HG03159 (cell line): ENCODE data around the gene C5orf22.
"Not testable (repeated sequence)": the region's sequence is repeated elsewhere in the genome, so short reads cannot be mapped to it uniquely, and the experiment has no call there.

Experiments
- ATAC-seq: cut with Tn5 transposase; IDR thresholded peaks from one replicate; pipeline ENCODE4 v1.9.1; 2021; ENCODE audit warnings: mild to moderate bottlenecking, moderate library complexity; ENCODE audit not compliant: unreplicated experiment

Gene C5orf22

GRCh38 chr5:31551878-31552277 lies 19.8 kb downstream of the C5orf22 start:
- no peak for ATAC-seq

- ATAC-seq, result no peak
Observed at GRCh38 chr5:31553863-31554262, 21.8 kb downstream of the C5orf22 start.

- ATAC-seq, result no peak
Observed at GRCh38 chr5:31554552-31554951, 22.5 kb downstream of the C5orf22 start.

GRCh38 chr5:31556461-31556860 lies 24.4 kb downstream of the C5orf22 start:
- ATAC-seq, result no peak

GRCh38 chr5:31559942-31560341 lies 27.8 kb downstream of the C5orf22 start:
- ATAC-seq, result no peak

- no peak for ATAC-seq
Observed at GRCh38 chr5:31561946-31562345, 29.8 kb downstream of the C5orf22 start.

GRCh38 chr5:31563216-31563615 lies 31.1 kb downstream of the C5orf22 start:
- no peak for ATAC-seq

GRCh38 chr5:31566362-31566761 lies 34.3 kb downstream of the C5orf22 start:
- ATAC-seq, result not testable (repeated sequence)

- ATAC-seq, result no peak
Observed at GRCh38 chr5:31568302-31568835, 36.3 kb downstream of the C5orf22 start.

GRCh38 chr5:31569068-31569467 lies 37.0 kb downstream of the C5orf22 start:
- no peak for ATAC-seq

- no peak for ATAC-seq
Observed at GRCh38 chr5:31573494-31574142, 41.5 kb downstream of the C5orf22 start.

GRCh38 chr5:31574772-31575171 lies 42.7 kb downstream of the C5orf22 start:
- no peak for ATAC-seq

- no peak for ATAC-seq
Observed at GRCh38 chr5:31577438-31577837, 45.3 kb downstream of the C5orf22 start.

GRCh38 chr5:31579558-31579957 lies 47.5 kb downstream of the C5orf22 start:
- no peak for ATAC-seq

GRCh38 chr5:31581498-31582099 lies 49.5 kb downstream of the C5orf22 start:
- no peak for ATAC-seq

GRCh38 chr5:31583129-31583528 lies 51.0 kb downstream of the C5orf22 start:
- no peak for ATAC-seq

- no peak for ATAC-seq
Observed at GRCh38 chr5:31585166-31585894, 53.2 kb downstream of the C5orf22 start.

- ATAC-seq, result no peak
Observed at GRCh38 chr5:31585895-31586270, 53.8 kb downstream of the C5orf22 start.

- no peak for ATAC-seq
Observed at GRCh38 chr5:31587546-31587945, 55.4 kb downstream of the C5orf22 start.

GRCh38 chr5:31593665-31594064 lies 61.6 kb downstream of the C5orf22 start:
- no peak for ATAC-seq

- ATAC-seq, result no peak
Observed at GRCh38 chr5:31596354-31596753, 64.3 kb downstream of the C5orf22 start.
